Osteoblast (primary cell): ENCODE measurements around the gene NUP85. TPM values are rescaled to one million over a fixed set of nuclear protein-coding genes. Genes with fewer than 3 reads are reported as not detected.

Experiments used
- DNase-seq: peaks from one replicate; pipeline ENCODE4 v3.0.0; 2011; ENCODE audit warnings: low spot score, mixed read lengths; ENCODE audit not compliant: insufficient read length; ENCODE audit errors: missing footprints
- H2AFZ ChIP-seq: 2 replicates; pipeline ENCODE4 v1.6.0; 2011; ENCODE audit warnings: mild to moderate bottlenecking, low read length
- H3K27ac ChIP-seq: 2 replicates; pipeline ENCODE4 v1.5.1; 2011; ENCODE audit warnings: mild to moderate bottlenecking, low read depth, low read length, moderate library complexity
- H3K27me3 ChIP-seq: 2 replicates; pipeline ENCODE4 v1.6.0; 2012; ENCODE audit warnings: mild to moderate bottlenecking, control low read depth, inconsistent platforms, low read length, moderate library complexity; ENCODE audit not compliant: insufficient read depth
- H3K36me3 ChIP-seq: 2 replicates; pipeline ENCODE4 v1.5.1; 2011; ENCODE audit warnings: mild to moderate bottlenecking, low read length, control low read depth, moderate library complexity; ENCODE audit not compliant: insufficient read depth
- H3K4me1 ChIP-seq: 2 replicates; pipeline ENCODE4 v1.5.1; 2011; ENCODE audit warnings: mild to moderate bottlenecking, low read length, control low read depth, moderate library complexity; ENCODE audit not compliant: insufficient read depth
- H3K4me2 ChIP-seq: 2 replicates; pipeline ENCODE4 v1.6.0; 2011; ENCODE audit warnings: mild to moderate bottlenecking, low read length; ENCODE audit not compliant: insufficient read depth
- H3K4me3 ChIP-seq: fragments of 200-600 bp; sonication (generic); 3 replicates; pipeline ENCODE4 v1.5.1; 2012; ENCODE audit warnings: mild to moderate bottlenecking, low read length, inconsistent platforms; ENCODE audit not compliant: insufficient read depth
- H3K79me2 ChIP-seq: 2 replicates; pipeline ENCODE4 v1.6.0; 2012; ENCODE audit warnings: mild to moderate bottlenecking, low read length, control low read depth, inconsistent platforms; ENCODE audit not compliant: insufficient read depth
- H3K9me3 ChIP-seq: 2 replicates; pipeline ENCODE4 v1.5.1; 2011; ENCODE audit warnings: low read depth, low read length, control low read depth
- H4K20me1 ChIP-seq: 2 replicates; pipeline ENCODE4 v1.6.0; 2012; ENCODE audit warnings: mild to moderate bottlenecking, low read length, control low read depth; ENCODE audit not compliant: insufficient read depth
- total RNA-seq: library from RNA; depleted of rRNA; stranded (reverse); fragments of >200 nt; gene quantifications from 2 replicates; pipeline ENCODE4 v1.2.3, GENCODE V29; 2012
- TF ChIP-seq, protein P1 (sequence below): IDR thresholded peaks from 2 replicates; pipeline ENCODE4 v1.5.1; 2011; ENCODE audit warnings: mild to moderate bottlenecking, low read depth, low read length, moderate library complexity; ENCODE audit errors: extremely low read depth

NUP85 gene
- total RNA-seq, 1 donor = 26.4 TPM

DNA sequence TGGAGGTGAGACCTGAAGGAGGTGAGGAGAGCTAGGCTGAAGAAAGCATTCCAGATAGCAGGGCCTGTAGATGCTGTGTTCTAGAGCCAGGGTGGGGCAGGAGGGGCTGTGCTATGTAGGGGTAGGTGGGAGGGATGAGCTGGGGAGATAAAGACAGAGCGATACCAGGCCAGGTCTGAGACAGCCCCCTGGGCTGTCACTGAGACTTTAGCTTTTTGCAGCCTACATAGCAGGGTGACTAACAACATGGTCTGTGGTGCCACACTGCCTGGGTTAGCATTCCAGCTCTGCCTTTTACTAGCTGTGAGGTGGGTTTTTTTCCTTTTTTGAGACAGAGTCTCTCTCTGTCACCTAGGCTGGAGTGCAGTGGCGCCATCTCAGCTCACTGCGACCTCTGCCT is 14.3 kb downstream of the NUP85 start:
- no peak for DNase-seq

DNA sequence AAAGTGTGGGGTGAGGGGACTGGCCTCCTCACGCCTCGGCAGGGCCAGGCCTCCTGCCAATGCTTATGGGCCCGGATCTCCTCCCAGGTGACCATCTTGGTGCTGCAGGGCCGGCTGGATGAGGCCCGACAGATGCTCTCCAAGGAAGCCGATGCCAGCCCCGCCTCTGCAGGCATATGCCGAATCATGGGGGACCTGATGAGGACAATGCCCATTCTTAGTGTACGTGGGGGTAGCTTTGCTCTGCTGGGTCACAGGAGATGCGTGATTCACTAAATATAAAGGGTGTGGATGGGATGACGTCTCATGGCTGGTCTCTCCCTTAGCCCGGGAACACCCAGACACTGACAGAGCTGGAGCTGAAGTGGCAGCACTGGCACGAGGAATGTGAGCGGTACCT is 19.5 kb downstream of the NUP85 start:
- H3K4me3 ChIP-seq = no peak overlapping the region
- DNase-seq = no peak
- peaks cover 7% of the 10 kb centered on the region for H3K79me2 ChIP-seq
- H3K9me3 ChIP-seq = no peaks in the 10 kb centered on the region
- H3K4me2 ChIP-seq = no peak overlapping the region
- no peak overlapping the region for H3K27ac ChIP-seq
- TF ChIP-seq, protein P1, sequence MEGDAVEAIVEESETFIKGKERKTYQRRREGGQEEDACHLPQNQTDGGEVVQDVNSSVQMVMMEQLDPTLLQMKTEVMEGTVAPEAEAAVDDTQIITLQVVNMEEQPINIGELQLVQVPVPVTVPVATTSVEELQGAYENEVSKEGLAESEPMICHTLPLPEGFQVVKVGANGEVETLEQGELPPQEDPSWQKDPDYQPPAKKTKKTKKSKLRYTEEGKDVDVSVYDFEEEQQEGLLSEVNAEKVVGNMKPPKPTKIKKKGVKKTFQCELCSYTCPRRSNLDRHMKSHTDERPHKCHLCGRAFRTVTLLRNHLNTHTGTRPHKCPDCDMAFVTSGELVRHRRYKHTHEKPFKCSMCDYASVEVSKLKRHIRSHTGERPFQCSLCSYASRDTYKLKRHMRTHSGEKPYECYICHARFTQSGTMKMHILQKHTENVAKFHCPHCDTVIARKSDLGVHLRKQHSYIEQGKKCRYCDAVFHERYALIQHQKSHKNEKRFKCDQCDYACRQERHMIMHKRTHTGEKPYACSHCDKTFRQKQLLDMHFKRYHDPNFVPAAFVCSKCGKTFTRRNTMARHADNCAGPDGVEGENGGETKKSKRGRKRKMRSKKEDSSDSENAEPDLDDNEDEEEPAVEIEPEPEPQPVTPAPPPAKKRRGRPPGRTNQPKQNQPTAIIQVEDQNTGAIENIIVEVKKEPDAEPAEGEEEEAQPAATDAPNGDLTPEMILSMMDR = no peak
- peaks cover 5% of the 10 kb centered on the region for H4K20me1 ChIP-seq
- H3K4me1 ChIP-seq = no peaks in the 10 kb centered on the region
- no peak overlapping the region for H2AFZ ChIP-seq
- peaks cover 46% of the 10 kb centered on the region for H3K36me3 ChIP-seq
- no peaks in the 10 kb centered on the region for H3K27me3 ChIP-seq

More for the DNA sequence above, 14.3 kb downstream of the NUP85 start:
- Histone ChIP-seq H3K36me3 (peaks cover 41% of the 10 kb centered on the region), H2AFZ (no peak overlapping the region), H3K79me2 (peaks cover 7% of the 10 kb centered on the region), H3K4me1 (no peaks in the 10 kb centered on the region), H4K20me1 (peaks cover under 1% of the 10 kb centered on the region), H3K27ac (no peak overlapping the region), H3K4me2 (no peak overlapping the region), H3K27me3 (no peaks in the 10 kb centered on the region), H3K9me3 (no peaks in the 10 kb centered on the region), H3K4me3 (no peak overlapping the region)
- TF ChIP-seq, protein P1 = no peak

DNA sequence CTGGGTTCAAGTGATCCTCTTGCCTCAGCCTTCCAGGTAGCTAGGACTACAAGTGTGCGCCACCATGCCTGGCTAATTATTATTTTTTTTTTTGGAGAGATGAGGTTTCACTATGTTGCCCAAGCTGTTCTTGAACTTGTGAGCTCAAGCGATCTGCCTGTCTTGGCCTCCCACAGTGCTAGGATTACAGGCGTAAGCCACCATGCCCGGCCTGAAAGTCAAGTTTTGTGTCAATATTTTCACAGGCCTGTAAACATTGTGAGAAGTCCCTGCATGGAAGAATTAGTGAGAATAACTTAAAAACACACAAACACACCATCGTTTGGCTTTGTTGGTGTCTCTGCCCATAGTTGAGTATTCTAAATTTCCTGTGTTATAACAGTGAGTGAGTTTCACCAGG is 22.2 kb downstream of the NUP85 start:
- H3K4me2 ChIP-seq = no peak overlapping the region
- H4K20me1 ChIP-seq = peaks cover 8% of the 10 kb centered on the region
- H3K27ac ChIP-seq = no peak overlapping the region
- no peak overlapping the region for H2AFZ ChIP-seq
- no peak for DNase-seq
- H3K36me3 ChIP-seq = peaks cover 58% of the 10 kb centered on the region
- no peaks in the 10 kb centered on the region for H3K27me3 ChIP-seq
- TF ChIP-seq, protein P1 = no peak
- H3K4me1 ChIP-seq = no peaks in the 10 kb centered on the region
- no peaks in the 10 kb centered on the region for H3K9me3 ChIP-seq
- no peak overlapping the region for H3K4me3 ChIP-seq
- no peaks in the 10 kb centered on the region for H3K79me2 ChIP-seq

DNA sequence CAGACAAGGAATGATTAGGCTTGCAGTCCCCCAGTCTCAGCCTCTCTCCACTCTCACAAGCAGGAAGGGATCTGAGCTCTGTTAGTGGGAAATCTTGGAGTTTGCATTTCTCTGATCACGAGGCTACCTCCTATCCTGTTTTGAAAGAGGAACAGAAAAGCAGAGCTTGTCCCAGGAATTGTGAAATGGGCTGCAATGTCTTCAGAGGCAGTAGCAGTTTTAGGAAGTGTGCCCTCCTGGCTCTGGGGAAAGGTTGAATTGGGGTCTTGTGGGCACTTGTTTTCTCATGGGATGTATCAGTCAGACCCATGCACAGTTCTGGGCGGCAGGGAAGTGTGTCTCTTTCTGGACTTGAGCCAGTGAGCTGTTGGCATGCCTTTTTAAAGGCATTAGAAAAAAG is 22.8 kb downstream of the NUP85 start:
- Histone ChIP-seq H3K27me3 (no peaks in the 10 kb centered on the region), H2AFZ (no peak overlapping the region), H3K27ac (no peak overlapping the region), H3K9me3 (no peaks in the 10 kb centered on the region), H3K4me3 (no peak overlapping the region), H3K79me2 (no peaks in the 10 kb centered on the region), H3K4me2 (no peak overlapping the region), H3K36me3 (peaks cover 62% of the 10 kb centered on the region), H3K4me1 (no peaks in the 10 kb centered on the region), H4K20me1 (peaks cover 8% of the 10 kb centered on the region)
- TF ChIP-seq, protein P1 = no peak
- DNase-seq = no peak
